ENCODE data around the gene TBX4.

The TBX4 gene

DNA sequence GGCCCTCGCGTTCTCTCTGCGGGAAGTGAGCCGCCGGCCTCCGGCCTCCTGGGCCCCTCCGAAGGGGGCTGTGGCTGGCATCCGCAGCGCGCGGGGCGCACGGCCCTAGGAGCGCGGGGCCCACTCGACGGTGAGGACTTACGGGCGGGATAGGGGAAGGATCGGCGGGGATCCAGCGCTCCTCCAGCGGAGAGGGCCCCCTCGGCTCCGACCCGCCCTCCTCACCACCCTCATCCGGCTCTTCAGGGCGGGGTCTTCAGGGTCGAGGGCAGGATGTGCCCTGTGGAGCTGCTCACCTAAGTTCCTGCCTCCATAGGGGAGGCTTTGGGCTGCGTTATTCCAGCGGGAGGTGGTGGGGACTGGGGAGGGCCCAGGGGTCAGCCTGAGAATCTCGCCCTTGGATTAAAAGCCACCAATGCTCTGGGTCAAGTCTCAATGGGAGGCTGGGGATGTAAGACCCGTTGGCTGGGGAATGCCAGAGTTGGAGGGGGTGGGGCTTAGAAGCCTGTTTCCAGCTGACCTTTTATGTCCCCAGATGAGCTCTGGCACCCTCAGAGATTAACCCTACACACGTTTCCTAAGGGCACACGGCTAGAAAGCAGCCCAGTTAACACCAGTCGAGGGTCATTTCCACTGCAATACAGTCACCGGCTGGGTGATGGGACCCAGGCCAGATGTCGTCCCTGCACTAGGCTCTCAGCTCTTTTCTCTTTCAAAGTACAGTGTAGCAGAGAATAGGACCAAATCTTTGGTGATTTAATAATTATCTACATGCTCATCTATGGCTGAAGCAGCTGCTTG is 39.2 kb upstream of the TBX4 start:
- DNase-seq (ENCODE audit: low spot score), result no peak

DNA sequence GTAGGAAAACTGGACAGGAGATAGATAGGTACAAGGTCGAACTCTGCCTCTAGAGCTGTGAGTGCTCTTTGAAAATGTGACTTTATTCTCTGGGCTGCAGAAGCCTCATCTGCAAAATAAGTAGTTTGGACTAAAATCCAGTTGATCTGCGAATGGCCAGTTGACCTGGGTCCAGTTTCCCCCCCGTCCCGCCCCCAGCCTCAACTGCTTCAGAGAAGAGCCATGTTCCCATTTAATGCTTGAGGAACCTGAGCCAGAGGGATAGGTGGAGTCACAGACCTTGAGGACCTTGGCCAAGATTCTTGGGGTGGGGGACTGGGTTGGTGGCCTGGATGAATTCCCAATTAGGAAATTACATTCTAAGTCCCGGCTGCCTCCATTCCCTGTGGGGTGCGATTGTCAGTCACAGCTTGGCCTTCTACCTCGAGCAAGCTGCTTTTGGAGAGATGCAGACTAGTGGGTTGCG is 38.5 kb upstream of the TBX4 start:
- no peak for DNase-seq (ENCODE audit: low spot score)

DNA sequence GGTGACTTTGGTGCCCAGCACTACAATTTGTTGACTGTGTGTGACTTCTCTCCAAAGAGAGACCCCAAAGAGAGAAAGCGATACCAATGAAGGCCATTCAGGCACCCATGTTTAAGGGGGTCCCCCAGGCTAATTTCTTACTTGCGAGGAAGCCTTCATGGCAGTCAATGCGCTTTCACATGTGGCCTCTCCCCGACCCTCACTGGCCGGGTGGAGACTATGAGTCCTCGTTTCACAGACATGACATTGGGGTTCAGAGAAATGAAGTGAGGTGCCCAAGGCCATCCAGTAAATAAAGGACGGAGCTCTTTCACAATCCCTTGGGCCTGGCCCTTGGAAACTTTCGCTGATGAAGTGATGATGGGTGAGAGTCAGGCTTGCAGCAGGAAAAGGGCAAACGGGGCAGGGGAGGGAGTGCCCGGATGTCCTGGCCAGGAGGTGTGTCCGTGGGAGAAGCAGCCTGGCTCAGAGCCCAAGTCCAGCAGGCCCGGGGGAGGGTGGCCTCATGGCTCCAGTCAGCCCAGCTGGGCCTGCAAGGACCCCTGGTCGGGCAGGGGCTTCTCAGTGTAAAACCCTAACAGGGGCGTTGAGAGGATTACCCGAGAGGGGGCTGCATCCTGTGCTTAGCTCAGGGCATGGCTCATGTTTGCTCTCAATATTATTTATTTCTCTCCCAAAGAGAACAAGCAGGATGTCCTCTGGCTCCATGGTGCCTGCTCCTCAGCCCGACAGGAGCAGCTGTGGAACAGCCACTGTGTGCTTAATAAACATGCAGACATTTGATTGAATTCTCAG is 37.9 kb upstream of the TBX4 start:
- DNase-seq (ENCODE audit: low spot score), result peak; percentile 56

DNA sequence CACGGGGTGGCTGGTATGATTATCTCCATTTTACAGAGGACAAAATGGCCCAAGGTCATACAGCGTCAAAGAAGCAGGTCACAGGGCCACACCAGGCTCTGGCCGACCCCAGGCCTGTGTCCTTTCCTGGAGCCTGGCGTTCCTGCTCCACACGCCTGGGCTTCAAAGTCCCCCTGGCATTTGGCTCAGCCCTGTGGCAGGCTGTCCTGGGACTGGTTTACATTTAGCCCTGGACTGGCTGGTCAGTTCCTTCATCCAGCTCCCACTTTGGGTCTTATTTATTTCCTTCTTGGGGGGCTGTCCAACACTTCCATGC is 37.3 kb upstream of the TBX4 start:
- no peak for DNase-seq (ENCODE audit: low spot score)

DNA sequence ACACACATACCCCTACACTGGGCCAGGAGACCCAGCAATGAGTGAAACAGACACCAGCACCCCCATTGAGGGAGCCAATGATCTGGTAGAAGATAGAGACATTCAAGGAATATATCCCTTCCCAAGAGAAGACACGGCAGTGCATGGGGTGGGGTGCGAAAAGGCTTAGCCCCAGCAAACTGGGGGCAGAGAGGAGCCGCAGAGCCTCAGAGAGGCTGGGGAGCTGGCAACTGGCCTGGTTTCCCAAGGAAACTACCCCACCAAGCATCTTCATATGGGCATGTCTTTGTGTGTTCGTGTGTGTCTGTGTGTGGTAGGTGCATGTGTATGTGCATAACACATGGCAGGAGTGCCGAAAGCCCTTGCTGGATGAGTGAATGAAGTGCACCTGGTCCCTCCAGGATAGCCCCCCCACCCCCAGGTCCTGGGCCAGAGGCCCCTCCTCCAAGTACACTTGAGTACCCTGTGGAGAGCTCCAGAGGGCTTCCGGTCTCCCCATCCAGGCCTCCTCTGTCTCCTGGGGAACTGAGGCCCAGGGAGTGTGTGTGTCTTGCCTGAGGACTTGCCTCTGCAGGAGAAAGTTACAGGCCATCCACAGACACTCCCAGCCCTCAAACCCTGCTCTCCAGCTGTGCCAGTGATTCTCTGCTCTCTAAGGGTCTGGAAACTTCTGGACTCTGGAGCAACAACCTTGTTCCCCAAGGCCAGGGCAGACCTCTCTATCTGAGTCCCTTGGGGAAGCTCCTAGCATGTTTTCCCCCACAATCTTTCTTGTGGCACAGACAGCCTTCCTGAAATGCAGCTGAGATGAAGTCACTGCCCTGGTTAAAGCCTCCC is 36.6 kb upstream of the TBX4 start:
- DNase-seq (ENCODE audit: low spot score), result peak; percentile 51

DNA sequence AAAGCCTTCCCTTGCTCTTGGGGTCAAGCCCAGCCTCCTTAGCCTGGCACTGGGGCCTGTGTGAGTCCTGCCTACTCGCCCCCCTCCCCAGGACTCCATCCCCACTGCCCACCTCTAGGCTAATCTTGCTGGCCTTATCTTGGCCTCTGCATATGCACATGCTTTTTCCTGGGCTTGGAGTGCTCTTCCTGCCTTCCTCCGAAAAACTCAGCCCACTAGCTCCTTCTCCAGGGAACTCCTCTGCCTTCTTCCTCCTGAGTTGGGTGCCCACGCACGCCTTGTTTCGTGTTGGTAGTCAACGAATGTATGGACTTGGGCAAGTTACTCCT is 36.0 kb upstream of the TBX4 start:
- no peak for DNase-seq (ENCODE audit: low spot score)

DNA sequence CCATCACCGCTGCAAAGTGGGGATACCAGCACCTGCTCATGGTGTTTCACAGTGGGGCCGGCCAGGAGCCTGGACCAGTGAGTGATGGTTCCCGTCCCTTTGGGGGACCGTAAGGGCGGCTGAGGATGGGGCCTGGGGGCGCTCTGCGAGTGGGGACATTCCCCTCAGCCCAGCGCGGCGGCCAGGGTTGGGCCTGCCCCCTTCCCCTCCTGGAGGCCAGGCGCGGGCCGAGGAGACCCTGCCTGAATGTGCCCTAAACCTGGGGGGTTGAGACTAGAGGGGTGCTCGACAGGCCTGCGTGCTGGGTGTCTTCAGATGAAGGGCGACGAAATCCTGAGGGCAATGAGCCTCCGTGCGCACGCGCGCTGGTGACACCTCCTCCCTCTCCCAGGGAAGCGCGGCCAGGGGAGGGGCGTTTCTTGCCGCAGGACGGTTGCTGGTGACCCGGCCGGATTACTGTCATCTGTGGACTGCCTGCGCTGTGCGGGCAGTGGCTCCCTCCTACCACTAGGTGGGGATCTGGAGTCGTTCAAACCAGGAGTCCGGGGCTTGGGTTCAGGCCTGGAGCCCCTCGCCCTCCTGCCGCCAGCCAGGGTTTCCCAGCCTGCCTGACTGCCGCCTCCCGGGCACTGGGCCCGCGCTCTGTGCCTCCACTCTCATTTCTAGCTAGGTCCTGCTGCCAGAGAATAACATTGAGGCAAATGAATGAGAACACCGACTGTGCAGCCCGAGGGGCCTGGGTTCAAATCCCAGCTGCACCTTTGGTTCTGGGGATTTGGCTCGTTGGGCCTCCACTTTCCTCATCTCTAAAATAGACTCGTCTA is 35.5 kb upstream of the TBX4 start:
- peak; percentile 99 for DNase-seq (ENCODE audit: low spot score)

DNA sequence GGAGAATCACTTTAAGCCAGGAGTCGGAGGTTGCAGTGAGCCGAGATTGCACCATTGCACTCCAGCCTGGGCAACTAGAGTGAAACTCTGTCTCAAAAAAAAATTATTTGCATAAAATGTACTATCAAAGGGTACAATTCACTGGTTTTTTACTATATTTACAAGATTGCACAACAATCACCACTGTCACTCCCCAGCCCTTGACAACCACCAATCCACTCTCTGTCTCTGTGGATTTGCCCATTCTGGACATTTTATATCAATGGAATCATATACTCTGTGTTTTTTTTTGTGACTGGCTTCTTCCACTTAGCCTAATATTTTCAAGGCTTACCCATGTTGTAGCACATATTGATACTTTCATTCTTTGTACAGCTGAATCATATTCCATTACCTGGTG is 33.8 kb upstream of the TBX4 start:
- DNase-seq (ENCODE audit: low spot score), result no peak

DNA sequence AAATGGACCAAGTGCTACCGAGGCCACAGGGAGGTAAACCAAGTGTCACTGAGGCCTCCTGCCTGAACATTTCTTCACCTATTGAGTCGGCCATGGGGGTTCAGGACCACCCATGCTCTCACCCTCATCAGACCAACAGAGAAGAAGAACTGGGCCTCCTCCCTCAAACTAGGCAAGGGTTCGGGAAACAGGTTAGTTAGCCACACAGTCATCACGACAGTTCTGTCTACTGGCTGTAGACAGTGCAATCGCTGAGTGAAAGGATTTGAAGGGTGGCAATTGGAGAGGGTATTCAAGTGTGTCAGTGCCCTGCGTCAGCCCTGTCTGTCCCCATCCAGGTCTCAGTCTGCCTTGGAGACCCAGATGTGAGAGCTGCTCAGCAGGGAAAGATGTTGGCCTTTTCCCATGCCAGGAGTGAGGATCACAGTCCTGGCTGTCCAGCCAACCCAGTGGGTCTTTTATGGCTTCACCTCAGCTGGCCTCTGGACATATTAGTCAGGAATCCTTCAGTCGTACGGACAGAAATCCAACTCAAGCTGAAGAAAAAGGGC is 32.7 kb upstream of the TBX4 start:
- no peak for DNase-seq (ENCODE audit: low spot score)

DNA sequence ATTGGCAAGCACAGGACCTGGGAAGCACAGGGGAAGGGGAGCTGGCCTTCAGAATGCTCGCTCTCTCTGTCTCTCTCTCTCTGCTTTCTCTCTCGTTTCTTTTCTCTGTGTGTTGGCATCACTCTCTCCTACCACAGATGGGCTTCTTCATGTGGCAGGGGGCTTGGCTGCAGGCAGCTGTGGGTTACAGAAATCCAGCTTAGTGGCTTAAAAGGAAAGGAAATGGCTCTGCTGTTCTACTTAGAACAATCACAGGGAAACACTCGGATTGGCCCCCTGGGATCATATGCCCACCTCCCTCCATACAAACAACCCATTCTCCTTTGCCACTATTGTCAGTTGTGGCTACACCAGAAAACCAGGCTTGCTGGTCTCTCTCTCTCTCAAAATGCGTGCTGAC is 32.2 kb upstream of the TBX4 start:
- DNase-seq (ENCODE audit: low spot score), result no peak

DNA sequence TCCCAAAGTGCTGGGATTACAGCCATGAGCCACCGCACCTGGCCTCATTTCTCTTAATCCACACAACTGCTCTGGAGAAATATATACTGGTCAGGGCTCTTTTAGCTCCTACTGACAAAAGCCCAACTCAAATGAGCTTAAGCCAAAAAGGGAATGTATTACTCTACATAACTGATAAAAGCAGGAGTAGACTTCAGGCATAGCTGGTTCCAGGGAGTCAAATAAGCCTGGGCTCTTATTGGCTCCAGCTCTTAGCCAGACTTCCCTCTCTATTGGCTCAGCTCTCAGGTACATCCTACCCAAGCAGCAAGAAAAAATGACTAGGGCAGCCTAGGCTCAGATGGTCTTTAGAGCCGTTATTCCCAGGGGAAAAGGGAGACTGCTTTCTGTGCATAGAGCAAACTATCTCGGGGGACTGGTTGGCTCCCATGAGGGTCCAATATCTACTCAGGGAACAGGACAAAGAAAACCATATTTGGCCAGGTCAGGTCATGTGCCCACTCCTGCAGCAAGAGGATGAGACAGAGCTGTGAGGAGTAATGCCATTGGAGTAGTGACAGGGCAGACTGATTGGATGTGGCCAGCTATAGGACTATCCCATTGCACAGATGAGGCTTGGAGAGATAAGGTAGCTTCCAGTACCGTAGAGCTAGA is 31.4 kb upstream of the TBX4 start:
- no peak for DNase-seq (ENCODE audit: low spot score)

DNA sequence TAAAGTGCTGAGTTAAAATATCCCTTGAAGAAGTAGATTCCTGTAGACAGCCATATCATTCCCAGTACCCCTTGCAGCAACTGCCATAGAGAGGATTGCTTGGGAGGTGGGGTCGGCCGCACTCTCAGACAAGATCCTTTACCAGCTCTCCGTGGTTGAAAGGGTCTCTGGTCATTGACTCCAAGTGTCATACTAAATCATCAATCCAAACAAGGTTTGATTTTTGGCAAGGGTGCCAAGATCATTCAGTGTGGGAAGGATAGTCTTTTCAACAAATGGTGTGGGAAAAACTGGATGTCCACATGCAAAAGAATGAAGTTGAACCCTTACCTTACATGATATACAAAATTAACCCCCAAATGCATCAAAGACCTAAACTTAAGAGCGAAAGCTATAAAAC is 30.8 kb upstream of the TBX4 start:
- DNase-seq (ENCODE audit: low spot score), result no peak

DNA sequence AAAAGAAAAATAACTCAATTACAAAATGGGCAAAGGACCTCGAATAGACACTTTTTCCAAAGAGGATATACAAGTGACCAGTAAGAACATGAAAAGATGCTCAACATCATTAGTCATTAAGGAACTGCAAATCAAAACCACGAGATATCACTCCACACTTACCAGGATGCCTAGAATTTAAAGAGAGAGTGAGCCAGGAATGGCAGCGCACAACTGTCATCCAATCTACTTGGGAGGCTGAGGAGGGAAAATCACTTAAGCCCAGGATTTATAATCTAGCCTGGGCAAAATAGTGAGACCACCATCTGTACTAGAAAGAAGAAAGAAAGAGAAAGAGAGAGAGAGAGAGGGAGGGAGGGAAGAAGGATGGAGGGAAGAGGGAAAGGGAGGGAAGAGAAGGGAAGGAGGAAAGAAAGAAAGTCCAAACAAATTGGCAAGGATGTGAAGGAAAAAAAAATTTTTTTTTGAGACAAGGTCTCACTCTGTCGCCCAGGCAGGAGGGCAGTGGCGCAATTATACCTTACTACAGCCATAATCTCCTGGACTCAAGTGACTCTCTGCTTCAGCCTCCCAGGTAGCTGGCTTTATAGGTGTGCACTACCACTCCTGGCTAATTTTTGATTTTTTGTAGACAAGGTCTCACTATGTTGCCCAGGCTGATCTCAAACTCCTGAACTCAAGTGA is 30.0 kb upstream of the TBX4 start:
- DNase-seq (ENCODE audit: low spot score), result no peak

DNA sequence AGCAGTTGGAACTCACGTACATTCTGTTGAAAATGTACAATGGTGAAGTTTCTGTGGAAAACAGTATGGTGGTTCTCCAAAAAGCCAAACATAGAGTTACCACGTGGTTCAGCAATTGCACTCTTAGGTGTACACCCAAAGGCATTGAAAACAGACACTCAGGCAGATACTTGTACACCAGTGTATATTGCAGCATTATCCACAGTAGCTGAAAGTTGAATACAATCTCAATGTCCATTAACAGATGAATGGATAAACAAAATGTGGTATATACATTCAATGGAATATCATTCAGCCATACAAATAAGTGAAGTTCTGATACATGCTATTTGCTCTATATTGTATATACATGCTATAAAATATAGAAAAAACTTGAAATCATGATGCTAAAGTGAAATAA is 29.4 kb upstream of the TBX4 start:
- no peak for DNase-seq (ENCODE audit: low spot score)

DNA sequence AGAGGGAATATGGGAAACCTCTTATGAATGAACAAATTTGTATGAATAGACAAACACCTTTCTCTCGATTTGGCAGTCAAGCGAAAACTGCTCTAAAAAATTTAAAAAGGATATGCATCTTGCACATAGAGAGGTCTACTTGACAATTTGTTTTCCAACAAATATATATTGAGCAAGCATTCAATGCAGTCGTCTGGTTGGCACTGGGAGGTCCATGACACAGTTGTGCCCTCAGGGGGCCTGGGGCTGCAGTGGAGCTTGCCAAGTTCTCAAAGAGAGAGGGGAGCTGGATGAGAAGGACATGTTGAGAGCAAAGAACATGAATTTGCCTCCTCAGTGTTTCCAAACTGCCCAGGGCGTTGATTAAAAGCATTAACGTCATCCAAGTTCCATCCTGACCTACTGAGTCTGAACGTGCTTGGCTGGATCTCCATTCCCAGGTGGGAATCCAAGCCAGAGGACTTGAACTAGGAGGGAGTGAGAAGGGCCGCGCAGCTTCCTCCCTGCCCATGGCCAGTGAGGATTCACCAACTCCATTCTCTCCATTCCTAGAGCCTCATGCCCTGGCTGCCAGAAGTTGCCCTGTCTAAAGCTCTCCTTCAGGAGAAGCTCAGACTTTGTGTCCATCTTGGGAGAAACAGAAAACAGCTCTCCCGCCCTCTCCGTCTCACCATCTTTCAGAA is 28.1 kb upstream of the TBX4 start:
- no peak for DNase-seq (ENCODE audit: low spot score)

DNA sequence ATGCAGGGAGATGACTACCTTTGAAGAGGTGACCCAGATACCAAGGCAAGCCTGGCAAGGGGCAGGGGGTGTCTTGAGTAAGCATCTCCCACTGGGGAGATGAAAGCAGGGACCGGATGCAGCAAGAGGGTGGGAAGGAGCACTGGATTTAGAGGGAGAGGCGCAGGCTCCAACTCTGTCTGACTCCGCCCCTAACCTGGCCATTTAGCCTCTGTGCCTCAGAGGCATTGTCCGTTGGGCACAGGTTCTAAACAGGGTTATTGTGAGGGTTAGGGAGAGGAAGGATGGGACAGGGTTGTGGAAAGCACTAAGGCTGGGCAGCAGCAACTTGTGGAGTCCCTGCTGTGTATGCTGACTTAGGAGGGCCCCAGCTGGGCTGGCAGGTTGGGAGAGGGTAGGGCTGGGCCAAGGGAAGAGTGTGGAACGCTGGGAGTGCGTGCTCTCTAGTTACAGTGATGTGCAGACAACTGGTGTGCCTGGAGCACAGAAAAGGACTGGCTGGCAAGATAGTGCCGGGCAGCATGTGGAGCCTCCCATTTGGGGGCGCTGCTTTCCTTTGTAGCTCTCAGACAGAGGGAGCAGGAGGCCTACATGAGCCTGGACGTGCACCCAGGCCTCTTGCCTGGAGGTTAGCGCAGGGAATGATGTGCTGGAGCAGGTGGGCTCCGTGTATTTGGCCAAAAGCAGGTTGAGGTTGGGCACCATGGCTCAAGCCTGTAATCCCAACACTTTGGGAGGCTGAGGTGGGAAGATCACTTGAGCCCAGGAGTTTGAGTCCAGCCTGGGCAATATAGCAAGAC is 26.3 kb upstream of the TBX4 start:
- peak; percentile 55 for DNase-seq (ENCODE audit: low spot score)

DNA sequence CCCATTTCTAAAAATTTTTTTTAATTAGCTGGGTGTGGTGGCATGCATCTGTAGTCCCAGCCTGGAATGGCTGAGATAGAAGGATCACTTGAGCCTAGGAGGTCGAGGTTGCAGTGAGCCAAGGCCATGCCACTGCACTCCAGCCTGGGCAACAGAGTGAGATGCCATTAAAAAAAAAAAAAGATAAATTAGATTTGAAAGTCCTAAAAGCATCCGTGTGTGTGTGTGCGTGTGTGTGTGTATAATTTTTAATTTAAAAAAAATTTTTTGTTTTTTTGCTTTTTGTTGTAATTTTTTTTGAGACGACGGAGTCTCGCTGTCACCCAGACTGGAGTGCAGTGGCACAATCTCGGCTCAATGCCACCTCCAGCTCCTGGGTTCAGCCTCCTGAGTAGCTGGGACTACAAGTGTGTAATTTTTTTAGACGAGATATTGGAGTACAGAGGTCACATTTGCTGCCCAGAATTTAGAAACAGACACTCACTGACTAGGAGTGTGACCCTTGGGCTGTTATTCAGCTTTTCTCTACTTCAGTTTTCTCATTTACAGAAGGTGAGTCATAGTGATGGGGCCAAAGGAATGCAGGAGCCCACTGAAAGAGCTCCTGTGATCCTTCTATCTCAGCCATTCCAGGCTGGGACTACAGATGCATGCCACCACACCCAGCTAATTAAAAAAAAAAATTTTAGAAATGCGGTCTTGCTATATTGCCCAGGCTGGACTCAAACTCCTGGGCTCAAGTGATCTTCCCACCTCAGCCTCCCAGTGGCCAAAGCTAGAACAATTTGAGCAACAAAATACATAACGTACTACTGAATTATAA is 25.5 kb upstream of the TBX4 start:
- DNase-seq (ENCODE audit: low spot score), result no peak

DNA sequence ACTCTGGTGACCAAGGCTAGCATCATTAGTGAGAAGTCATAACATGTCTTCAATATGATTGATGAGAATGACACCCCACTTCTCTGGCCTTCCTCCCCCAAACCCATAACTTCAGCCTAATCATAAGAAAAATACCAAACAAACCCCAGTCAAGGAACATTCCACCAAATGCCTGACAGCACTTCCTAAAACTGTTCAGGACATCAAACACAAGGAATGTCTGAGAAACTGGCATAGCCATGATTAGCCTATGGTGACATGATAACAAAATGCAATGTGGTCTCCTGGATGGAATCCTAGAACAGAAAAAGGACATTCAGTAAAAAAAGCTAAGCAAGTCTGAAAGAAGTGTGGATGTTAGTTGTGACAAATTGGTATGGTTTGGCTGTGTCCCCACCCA is 24.7 kb upstream of the TBX4 start:
- DNase-seq (ENCODE audit: low spot score), result no peak

Measured in ecto neural progenitor cell (in vitro differentiated cells).